Stimulated activated naive B cell treated with anti-CD40 and anti-IgM and Interleukin-4, amounts not matched to agents 10 μg/mL and 1 μg/mL and 100 μg/mL, for 72 hours (primary cell): ENCODE data around the gene RHOBTB1.
A peak's percentile ranks its signal among the peaks of the same experiment; 100 is the strongest.

Experiments
- ATAC-seq, 2 donors: fragments of 150-1000 bp; cut with Tn5 transposase; replicated peaks; 2 replicates each; pipeline ENCODE4 v1.10.0; 2021; ENCODE audit warnings: moderate library complexity in 1 of 2
- DNase-seq: peaks from one replicate; pipeline ENCODE4 v3.0.0; 2021
- H3K27ac Mint-ChIP-seq: one replicate; pipeline ENCODE4 v1.8.0; 2022; ENCODE audit warnings: mild to moderate bottlenecking, mixed read lengths
- H3K27me3 Mint-ChIP-seq, 2 donors: one replicate each; pipeline ENCODE4 v1.8.0; 2022; ENCODE audit warnings: mixed read lengths in 2 of 2
- H3K36me3 Mint-ChIP-seq, 2 donors: one replicate each; pipeline ENCODE4 v1.8.0; 2022; ENCODE audit warnings: mixed read lengths in 2 of 2, mild to moderate bottlenecking in 1 of 2
- H3K4me1 Mint-ChIP-seq, 2 donors: one replicate each; pipeline ENCODE4 v1.8.0; 2022; ENCODE audit warnings: mixed read lengths in 2 of 2, mild to moderate bottlenecking in 1 of 2
- H3K4me3 Mint-ChIP-seq, 2 donors: one replicate each; pipeline ENCODE4 v1.8.0; 2022; ENCODE audit warnings: mild to moderate bottlenecking in 2 of 2, mixed read lengths in 2 of 2, moderate library complexity in 1 of 2
- H3K9me3 Mint-ChIP-seq, 2 donors: one replicate each; pipeline ENCODE4 v1.8.0; 2022; ENCODE audit warnings: mixed read lengths in 2 of 2, mild to moderate bottlenecking in 1 of 2

Gene RHOBTB1

GRCh38 chr10:60958892-60959601 is 15.1 kb upstream of the RHOBTB1 start:
- DNase-seq (no peak), ATAC-seq (no peak)
- Mint-ChIP-seq H3K4me3 (no peak overlapping the region), H3K36me3 (no peaks in the 10 kb centered on the region), H3K27me3 (no peaks in the 10 kb centered on the region), H3K9me3 (no peaks in the 10 kb centered on the region), H3K27ac (no peak overlapping the region), H3K4me1 (peaks cover 12 to 18% of the 10 kb centered on the region in 2 donors)

DNA sequence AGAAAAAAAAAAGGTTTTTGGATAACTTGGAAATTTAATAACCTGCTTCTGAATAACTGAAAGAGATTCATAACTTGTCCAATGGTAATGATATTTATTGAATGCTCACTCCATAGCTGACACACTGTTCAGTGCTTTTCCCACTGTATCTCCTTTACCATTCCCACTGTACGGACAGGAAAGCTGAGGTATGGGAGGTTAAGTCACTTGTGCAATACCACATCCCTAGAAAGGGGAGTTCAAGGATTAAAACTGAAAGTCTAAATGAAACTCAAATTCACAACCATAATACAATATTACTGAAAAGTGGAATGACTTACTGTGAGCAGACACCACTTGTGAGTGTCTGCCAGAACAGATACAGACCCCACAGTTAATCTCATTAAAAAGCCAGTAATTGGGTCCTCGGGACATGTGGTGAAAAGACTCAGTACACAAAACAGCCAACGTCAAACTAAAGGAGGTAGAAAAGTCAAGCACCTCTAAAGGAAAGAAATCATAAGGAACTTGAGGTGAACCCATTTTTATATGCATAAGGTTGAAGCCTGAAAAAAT is 13.8 kb upstream of the RHOBTB1 start:
- Mint-ChIP-seq H3K4me3 (no peak overlapping the region), H3K9me3 (no peaks in the 10 kb centered on the region), H3K27ac (no peak overlapping the region), H3K27me3 (no peaks in the 10 kb centered on the region), H3K4me1 (peaks cover 9 to 12% of the 10 kb centered on the region in 2 donors), H3K36me3 (no peaks in the 10 kb centered on the region)
- DNase-seq (no peak), ATAC-seq (no peak)

DNA sequence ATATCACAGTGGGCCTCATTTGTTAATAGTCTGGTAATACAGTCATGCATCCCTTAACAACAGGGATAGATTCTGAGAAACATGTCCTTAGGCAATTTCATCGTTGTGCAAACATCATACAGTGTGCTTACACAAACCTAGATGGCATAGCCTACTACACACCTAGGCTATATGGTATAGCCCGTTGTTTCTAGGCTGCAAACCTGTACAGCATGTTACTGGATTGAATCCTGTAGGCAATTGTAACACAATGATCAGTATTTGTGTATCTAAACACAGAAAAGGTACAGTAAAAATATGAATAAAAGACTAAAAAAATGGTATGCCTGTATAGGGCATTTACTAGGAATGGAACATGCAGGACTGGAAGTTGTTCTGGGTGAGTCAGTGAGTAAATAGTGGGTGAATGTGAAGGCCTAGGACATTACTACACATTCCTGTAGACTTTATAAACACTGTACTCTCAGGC is 12.0 kb upstream of the RHOBTB1 start:
- peaks cover 6 to 7% of the 10 kb centered on the region in 2 donors for H3K4me1 Mint-ChIP-seq

GRCh38 chr10:60955316-60955715 is 11.3 kb upstream of the RHOBTB1 start:
- Mint-ChIP-seq H3K27ac (no peak overlapping the region), H3K9me3 (no peaks in the 10 kb centered on the region), H3K36me3 (no peaks in the 10 kb centered on the region), H3K4me1 (no peaks in the 10 kb centered on the region), H3K27me3 (no peaks in the 10 kb centered on the region), H3K4me3 (no peak overlapping the region)
- no peak for ATAC-seq
- DNase-seq: no peak

More for the DNA sequence above, 12.0 kb upstream of the RHOBTB1 start:
- H3K27me3 Mint-ChIP-seq: no peaks in the 10 kb centered on the region
- H3K9me3 Mint-ChIP-seq: no peaks in the 10 kb centered on the region
- no peaks in the 10 kb centered on the region for H3K36me3 Mint-ChIP-seq
- ATAC-seq (no peak), DNase-seq (no peak)
- H3K27ac Mint-ChIP-seq: no peak overlapping the region
- H3K4me3 Mint-ChIP-seq: no peak overlapping the region

DNA sequence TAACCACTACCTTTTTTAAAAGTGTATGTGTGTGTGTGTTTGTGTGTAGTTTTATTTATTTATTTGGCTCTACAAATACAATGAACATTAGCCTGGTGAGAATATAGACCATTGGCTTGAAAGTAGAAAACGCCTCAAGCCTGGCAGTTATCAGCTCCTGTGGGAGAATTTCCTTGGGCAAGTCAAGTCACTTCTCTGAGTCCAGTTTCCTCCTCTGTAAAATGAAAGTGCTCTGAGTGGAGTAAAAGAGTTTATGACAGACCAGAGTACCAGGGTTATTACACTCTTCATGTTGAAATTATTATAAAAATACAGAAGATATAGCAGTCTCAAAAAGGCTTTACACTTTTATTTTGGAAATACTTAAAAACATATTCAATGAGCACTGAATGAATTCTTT is 10.1 kb upstream of the RHOBTB1 start:
- no peak overlapping the region for H3K4me3 Mint-ChIP-seq
- no peaks in the 10 kb centered on the region for H3K27me3 Mint-ChIP-seq
- H3K36me3 Mint-ChIP-seq: no peaks in the 10 kb centered on the region
- no peak for ATAC-seq
- no peak overlapping the region for H3K27ac Mint-ChIP-seq
- H3K4me1 Mint-ChIP-seq: peaks cover 0 to 2% of the 10 kb centered on the region in 2 donors
- DNase-seq: no peak
- no peaks in the 10 kb centered on the region for H3K9me3 Mint-ChIP-seq

DNA sequence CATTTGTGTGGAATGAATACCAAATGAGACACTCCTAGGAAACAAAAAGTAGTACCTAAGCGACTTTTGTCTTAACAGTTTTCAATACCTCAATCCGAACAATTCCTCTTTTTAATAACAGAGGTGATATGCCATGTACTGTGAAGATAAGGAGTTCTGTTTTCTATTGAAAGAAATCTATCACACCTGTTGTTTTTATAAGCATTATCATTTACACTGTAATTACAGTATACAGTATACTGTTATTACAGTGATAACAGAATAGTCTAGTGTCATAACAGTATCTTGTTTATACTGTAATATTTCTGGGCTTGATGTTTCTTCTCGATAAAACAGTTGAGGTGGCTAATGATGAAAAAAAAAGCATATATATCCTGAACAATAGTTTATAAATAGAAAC is 9.4 kb upstream of the RHOBTB1 start:
- no peaks in the 10 kb centered on the region for H3K36me3 Mint-ChIP-seq
- no peak for ATAC-seq

DNA sequence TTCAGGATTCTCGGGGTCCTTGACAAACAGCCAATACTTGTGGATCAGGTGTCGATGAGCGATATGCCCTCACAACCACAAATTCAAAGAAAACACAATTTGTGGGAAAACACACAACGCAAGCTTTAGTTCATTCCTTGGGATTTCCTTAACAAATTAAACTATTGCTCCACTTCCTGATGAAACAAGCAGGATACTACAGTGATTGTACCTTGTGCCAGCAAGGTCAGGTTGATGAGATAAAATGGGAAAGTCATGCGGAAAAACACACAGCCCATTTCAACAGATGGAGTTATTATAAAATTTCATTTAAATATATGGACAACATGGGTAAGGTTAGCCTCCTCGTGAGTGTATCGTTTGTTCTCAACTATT is 8.8 kb upstream of the RHOBTB1 start:
- Mint-ChIP-seq H3K27ac (no peak overlapping the region), H3K9me3 (no peaks in the 10 kb centered on the region), H3K36me3 (no peaks in the 10 kb centered on the region), H3K4me3 (no peak overlapping the region), H3K27me3 (no peaks in the 10 kb centered on the region), H3K4me1 (peaks cover 0 to 3% of the 10 kb centered on the region in 2 donors)
- DNase-seq: no peak
- no peak for ATAC-seq

More for the DNA sequence above, 9.4 kb upstream of the RHOBTB1 start:
- H3K27ac Mint-ChIP-seq: no peak overlapping the region
- DNase-seq: no peak
- H3K4me3 Mint-ChIP-seq: no peak overlapping the region
- peaks cover 0 to 3% of the 10 kb centered on the region in 2 donors for H3K4me1 Mint-ChIP-seq
- no peaks in the 10 kb centered on the region for H3K27me3 Mint-ChIP-seq
- no peaks in the 10 kb centered on the region for H3K9me3 Mint-ChIP-seq

GRCh38 chr10:60952067-60952845 is 8.3 kb upstream of the RHOBTB1 start:
- Mint-ChIP-seq H3K9me3 (no peaks in the 10 kb centered on the region), H3K4me1 (peaks cover 0 to 3% of the 10 kb centered on the region in 2 donors), H3K27me3 (no peaks in the 10 kb centered on the region), H3K27ac (no peak overlapping the region), H3K36me3 (no peaks in the 10 kb centered on the region), H3K4me3 (no peak overlapping the region)
- ATAC-seq: no peak
- no peak for DNase-seq

DNA sequence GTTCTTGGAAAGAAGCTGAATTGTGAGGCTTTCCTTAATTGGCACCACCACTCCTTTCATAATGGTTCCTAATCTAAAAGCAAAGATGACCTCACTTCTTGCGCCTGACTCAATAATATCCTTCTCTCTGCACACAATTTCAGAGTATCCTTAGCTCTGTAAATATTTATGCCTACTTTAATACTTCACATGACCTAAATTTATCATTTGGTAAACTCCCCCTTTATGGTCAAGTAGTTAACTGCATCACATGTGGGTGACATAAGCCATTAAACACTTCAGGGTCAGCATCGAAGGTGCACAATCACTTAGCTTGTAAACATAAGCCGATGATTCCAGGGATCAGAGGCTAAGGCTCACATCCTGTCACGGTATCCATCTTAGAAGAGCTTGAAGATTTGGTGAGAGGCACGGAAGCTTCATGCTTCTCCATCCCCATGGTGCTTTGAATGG is 7.3 kb upstream of the RHOBTB1 start:
- Mint-ChIP-seq H3K27ac (no peak overlapping the region), H3K9me3 (no peaks in the 10 kb centered on the region), H3K4me3 (no peak overlapping the region), H3K36me3 (no peaks in the 10 kb centered on the region), H3K4me1 (peaks cover 0 to 3% of the 10 kb centered on the region in 2 donors), H3K27me3 (peaks cover 4 to 5% of the 10 kb centered on the region in 2 donors)
- ATAC-seq (no peak), DNase-seq (no peak)

- peaks cover 4 to 5% of the 10 kb centered on the region in 2 donors for H3K27me3 Mint-ChIP-seq
- H3K4me1 Mint-ChIP-seq: peaks cover 0 to 3% of the 10 kb centered on the region in 2 donors
- H3K4me3 Mint-ChIP-seq: no peak overlapping the region
- H3K27ac Mint-ChIP-seq: no peak overlapping the region
- no peak for DNase-seq
- H3K36me3 Mint-ChIP-seq: no peaks in the 10 kb centered on the region
- ATAC-seq: no peak
- no peaks in the 10 kb centered on the region for H3K9me3 Mint-ChIP-seq
These were observed 6.3 kb upstream of the RHOBTB1 start for GRCh38 chr10:60950300-60950699.

- Mint-ChIP-seq H3K9me3 (no peaks in the 10 kb centered on the region), H3K27ac (no peak overlapping the region), H3K27me3 (peaks cover 4 to 5% of the 10 kb centered on the region in 2 donors), H3K36me3 (no peaks in the 10 kb centered on the region), H3K4me3 (no peak overlapping the region), H3K4me1 (peaks cover 10 to 12% of the 10 kb centered on the region in 2 donors)
- no peak for DNase-seq
- no peak for ATAC-seq
These were observed 4.9 kb upstream of the RHOBTB1 start for GRCh38 chr10:60948851-60949250.

DNA sequence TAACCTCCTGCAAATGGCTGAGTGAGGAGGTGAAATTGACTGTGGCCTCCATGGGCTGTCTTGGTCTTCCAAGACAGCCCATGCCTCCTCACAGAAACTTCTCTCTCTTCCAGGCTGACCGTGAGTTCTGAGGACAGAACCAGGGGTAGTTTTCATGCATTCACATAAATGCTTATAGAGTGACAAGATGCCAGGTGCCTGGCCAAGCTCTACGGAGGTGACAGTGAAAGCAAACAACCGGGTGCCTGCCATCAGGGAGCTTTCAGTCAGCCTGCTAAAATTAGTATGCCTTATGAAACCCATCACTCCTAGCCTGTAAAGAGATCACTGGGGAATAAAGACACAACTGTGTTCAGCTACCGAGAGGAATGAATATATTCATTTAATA is 919 bp upstream of the RHOBTB1 start:
- DNase-seq (no peak), ATAC-seq (no peak)
- Mint-ChIP-seq H3K9me3 (no peaks in the 10 kb centered on the region), H3K36me3 (no peaks in the 10 kb centered on the region), H3K27me3 (peaks cover 4 to 5% of the 10 kb centered on the region in 2 donors), H3K27ac (peak overlapping the region; percentile 76), H3K4me3 (peak overlapping the region; percentile 81 to 87), H3K4me1 (peaks cover 14 to 22% of the 10 kb centered on the region in 2 donors)

DNA sequence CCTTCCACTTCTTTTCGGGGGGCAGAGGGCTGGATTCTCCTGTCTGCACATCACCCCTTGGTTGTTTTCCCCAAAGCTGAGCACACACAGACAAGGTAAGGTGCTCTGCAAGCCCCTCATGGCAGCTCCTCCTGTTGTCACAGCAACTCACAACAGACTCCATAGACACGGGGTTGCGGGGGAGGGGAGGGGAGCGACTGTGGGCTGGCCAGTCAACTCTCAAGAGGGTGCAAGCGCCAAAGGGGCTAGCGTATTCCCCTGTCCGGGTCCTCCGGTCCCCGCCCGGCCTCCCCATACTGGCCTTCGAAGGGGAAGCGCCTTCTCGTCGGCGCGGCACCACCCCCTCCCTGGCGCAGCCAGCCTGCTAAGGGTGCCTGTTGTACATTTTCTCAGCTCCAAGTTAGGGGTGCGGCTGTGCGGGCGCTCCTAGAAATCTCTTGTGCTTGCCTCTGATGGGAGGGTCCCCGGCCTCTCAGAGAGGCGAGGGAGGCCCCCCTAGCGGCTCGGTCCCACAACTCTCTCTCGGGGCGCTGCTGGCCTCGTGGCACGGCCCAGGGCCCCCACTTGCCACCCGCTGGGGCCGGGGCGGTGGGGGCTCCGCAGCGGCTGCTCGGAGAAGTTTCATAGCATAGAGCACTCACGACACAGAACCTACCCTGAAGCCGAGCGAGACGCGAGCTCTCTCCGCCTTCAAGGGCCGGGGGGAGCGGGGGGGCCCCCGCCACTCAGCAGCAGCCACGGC is 498 bp downstream of the RHOBTB1 start:
- ATAC-seq (peak; percentile 60 to 63), DNase-seq (no peak)
- no peaks in the 10 kb centered on the region for H3K36me3 Mint-ChIP-seq
- peak overlapping the region; percentile 38 for H3K27ac Mint-ChIP-seq
- peaks cover 4 to 5% of the 10 kb centered on the region in 2 donors for H3K27me3 Mint-ChIP-seq
- H3K4me3 Mint-ChIP-seq: peak overlapping the region; percentile 68 to 81
- peaks cover 13 to 22% of the 10 kb centered on the region in 2 donors for H3K4me1 Mint-ChIP-seq
- H3K9me3 Mint-ChIP-seq: no peaks in the 10 kb centered on the region

DNA sequence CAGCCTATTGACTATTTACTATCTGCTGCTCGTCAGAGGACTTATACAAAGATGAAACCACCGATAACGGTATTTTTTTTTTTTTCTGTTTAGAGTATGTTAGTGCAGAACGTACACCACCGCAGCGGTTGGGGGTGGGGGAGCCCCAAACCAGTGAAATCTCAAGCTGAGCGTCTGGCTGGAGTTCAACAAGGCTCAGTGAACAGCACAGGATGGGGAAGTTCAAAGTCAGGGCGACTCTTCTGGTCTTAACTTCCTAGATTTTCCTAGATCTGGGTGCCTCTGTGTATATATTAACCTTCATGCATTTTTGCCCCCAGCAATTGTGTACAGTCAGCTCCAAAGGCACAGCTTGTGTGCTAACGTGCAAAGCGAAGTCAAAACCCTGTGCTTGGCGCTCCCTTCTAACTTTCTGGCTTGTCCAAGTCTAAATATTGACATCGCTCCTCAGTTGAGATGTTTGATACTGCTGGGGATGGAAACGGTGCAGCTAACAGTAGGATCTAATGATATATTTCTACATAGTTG is 1.1 kb downstream of the RHOBTB1 start:
- no peaks in the 10 kb centered on the region for H3K36me3 Mint-ChIP-seq
- H3K27ac Mint-ChIP-seq: peak overlapping the region; percentile 38
- H3K9me3 Mint-ChIP-seq: no peaks in the 10 kb centered on the region
- H3K4me3 Mint-ChIP-seq: peak overlapping the region; percentile 68 to 81
- H3K27me3 Mint-ChIP-seq: peaks cover 4 to 5% of the 10 kb centered on the region in 2 donors
- DNase-seq (peak; percentile 40), ATAC-seq (peak; percentile 64 to 69)
- H3K4me1 Mint-ChIP-seq: peaks cover 13 to 22% of the 10 kb centered on the region in 2 donors
